ENCODE results near the gene GAS2. TPM values are rescaled to one million over a fixed set of nuclear protein-coding genes. Genes with fewer than 3 reads are reported as not detected.

Gene GAS2
- total RNA-seq, 6 experiments from 2014 or later: 16.1 to 35.6 (median 27.8) TPM

DNA sequence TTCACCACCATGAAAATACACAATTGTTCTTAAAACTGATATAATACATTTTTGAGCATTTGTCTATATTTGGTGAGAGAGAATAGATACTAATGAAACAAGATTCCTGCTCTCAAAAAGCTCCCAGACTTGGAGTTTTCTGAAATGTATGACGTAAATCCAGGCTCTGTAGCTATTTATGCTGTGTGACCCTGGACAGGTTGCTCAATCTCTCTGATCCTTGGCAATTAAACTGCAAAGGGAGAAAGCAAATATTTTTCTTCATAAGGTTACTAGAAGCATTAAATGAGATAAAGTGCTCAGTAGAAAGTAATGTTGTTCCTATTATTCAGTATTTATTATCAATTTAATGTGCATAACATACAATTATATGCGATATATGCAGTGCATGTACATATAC, 120.6 kb downstream of the GAS2 start:
- peak; percentile 32 to 70 (median 59) for ATAC-seq

DNA sequence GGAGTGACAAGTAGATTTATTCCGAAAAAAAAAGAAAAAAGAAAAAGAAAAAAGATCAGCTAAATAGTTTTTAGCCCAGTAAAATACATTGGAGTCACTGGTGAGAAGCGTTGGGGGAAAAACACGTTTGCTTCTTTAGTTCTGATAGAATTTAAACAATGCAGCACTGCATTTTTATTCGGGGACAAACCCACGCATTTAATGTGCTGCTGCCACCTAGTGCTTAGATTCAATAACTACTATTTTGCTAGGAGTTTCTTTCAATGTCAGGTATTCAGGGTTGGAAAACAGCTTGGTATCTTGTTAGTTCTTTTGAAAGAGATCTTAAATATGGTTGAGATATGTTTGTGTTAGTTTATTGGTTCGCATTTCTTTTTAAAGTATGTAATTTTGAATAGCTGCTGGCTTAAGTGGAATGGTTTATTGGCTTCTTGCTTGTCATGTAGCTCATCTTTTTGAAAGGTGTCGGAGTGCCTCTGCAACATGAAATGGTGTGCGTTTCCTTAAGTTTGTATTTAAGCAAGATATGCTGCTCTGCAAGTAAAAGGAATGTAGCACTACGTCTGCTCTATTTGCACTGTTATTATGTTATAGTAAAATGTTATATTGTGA, 121.2 kb downstream of the GAS2 start:
- intact Hi-C loops (cut with DNase I): no loop called here
- no peaks in the 10 kb centered on the region for H3K36me3 ChIP-seq
- no peak overlapping the region for H3K27ac ChIP-seq
- no peaks in the 10 kb centered on the region for H3K27me3 ChIP-seq
- ATAC-seq (peak; percentile 88 to 92 (median 91)), DNase-seq (no peak)
- 25% methylated on average over 9 of the region's 9 CpGs for WGBS (ENCODE audit: insufficient coverage, low coverage, low lambda C conversion rate, missing lambda C conversion rate)
- H3K4me3 ChIP-seq: no peak overlapping the region
- TF ChIP-seq, protein P1, sequence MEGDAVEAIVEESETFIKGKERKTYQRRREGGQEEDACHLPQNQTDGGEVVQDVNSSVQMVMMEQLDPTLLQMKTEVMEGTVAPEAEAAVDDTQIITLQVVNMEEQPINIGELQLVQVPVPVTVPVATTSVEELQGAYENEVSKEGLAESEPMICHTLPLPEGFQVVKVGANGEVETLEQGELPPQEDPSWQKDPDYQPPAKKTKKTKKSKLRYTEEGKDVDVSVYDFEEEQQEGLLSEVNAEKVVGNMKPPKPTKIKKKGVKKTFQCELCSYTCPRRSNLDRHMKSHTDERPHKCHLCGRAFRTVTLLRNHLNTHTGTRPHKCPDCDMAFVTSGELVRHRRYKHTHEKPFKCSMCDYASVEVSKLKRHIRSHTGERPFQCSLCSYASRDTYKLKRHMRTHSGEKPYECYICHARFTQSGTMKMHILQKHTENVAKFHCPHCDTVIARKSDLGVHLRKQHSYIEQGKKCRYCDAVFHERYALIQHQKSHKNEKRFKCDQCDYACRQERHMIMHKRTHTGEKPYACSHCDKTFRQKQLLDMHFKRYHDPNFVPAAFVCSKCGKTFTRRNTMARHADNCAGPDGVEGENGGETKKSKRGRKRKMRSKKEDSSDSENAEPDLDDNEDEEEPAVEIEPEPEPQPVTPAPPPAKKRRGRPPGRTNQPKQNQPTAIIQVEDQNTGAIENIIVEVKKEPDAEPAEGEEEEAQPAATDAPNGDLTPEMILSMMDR (IDR thresholded peaks at IDR 0.05): peak; percentile 69 to 77 (median 74)
- no peak for TF ChIP-seq POLR2A (IDR thresholded peaks at IDR 0.05)
- H3K4me1 ChIP-seq: no peaks in the 10 kb centered on the region
- H3K9me3 ChIP-seq: no peaks in the 10 kb centered on the region

More for the DNA sequence above, 120.6 kb downstream of the GAS2 start:
- Histone ChIP-seq H3K27me3 (no peaks in the 10 kb centered on the region), H3K9me3 (no peaks in the 10 kb centered on the region), H3K4me1 (no peaks in the 10 kb centered on the region), H3K4me3 (no peak overlapping the region), H3K36me3 (no peaks in the 10 kb centered on the region), H3K27ac (no peak overlapping the region)
- intact Hi-C loops (cut with DNase I): no loop called here
- TF ChIP-seq POLR2A (IDR thresholded peaks at IDR 0.05): no peak
- TF ChIP-seq, protein P1 (IDR thresholded peaks at IDR 0.05): no peak
- DNase-seq: no peak
- WGBS (ENCODE audit: insufficient coverage, low coverage, low lambda C conversion rate, missing lambda C conversion rate): 57% methylated on average over 2 of the region's 2 CpGs

DNA sequence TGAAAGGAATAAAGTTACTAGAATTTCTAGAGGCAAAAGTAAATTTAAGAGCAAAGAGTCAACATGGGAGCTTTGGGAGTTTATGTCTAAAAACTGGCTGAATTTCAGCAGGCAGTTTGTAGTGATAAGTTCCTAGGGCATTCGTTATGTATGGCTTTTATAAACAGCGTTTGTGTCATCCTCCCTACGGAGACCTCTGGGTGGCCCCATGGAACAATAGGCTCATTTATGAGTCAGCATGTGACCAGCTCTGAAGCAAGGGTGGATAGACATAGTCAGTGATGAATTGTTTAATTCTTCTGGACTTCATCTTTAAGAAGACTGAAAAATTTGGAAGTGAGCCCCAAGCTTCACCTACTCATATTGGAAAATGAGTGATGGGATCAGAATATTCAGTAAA, 126.1 kb downstream of the GAS2 start:
- DNase-seq: no peak
- intact Hi-C loops (cut with DNase I): no loop called here

DNA sequence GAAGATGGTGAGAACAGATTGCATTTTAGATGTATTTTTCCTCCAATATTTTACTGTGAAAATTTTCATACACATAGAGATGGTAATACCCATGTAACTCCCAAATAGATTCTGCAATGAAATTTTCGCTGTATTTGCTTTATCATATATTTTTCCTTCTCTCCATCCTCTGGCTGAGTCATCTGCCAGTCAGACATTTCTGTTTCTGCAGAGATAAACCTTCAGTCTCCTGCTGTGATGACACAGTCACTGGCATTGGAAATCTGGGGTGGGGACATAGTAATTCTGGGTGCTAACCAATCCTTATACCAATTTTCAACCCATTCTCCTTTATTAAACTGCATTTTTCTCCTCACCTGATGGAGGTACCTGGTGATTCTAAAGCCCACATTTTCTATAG, 129.5 kb downstream of the GAS2 start:
- TF ChIP-seq POLR2A (IDR thresholded peaks at IDR 0.05): no peak
- TF ChIP-seq, protein P1 (IDR thresholded peaks at IDR 0.05): no peak
- Histone ChIP-seq H3K27ac (no peak overlapping the region), H3K36me3 (peaks cover 0 to 2% (median 0%) of the 10 kb centered on the region in 4 donors), H3K27me3 (no peaks in the 10 kb centered on the region), H3K4me3 (no peak overlapping the region), H3K4me1 (no peaks in the 10 kb centered on the region), H3K9me3 (no peaks in the 10 kb centered on the region)
- DNase-seq: no peak
- intact Hi-C loops (cut with DNase I): no loop called here
- 92% methylated on average over 1 of the region's 1 CpG for WGBS (ENCODE audit: insufficient coverage, low coverage, low lambda C conversion rate, missing lambda C conversion rate)
- no peak for ATAC-seq

More for the DNA sequence above, 126.1 kb downstream of the GAS2 start:
- ATAC-seq: peak in 1 of 4 donors; percentile 51
- peaks cover 0 to 2% (median 0%) of the 10 kb centered on the region in 4 donors for H3K36me3 ChIP-seq
- no peak overlapping the region for H3K27ac ChIP-seq
- no peaks in the 10 kb centered on the region for H3K27me3 ChIP-seq
- no peaks in the 10 kb centered on the region for H3K4me1 ChIP-seq
- TF ChIP-seq, protein P1 (IDR thresholded peaks at IDR 0.05): no peak
- no peak for TF ChIP-seq POLR2A (IDR thresholded peaks at IDR 0.05)
- no peaks in the 10 kb centered on the region for H3K9me3 ChIP-seq
- 54% methylated on average over 2 of the region's 3 CpGs for WGBS (ENCODE audit: insufficient coverage, low coverage, low lambda C conversion rate, missing lambda C conversion rate)
- no peak overlapping the region for H3K4me3 ChIP-seq

Measured in right lobe of liver (tissue), 6 donors.